HepG2 (cell line): ENCODE results near the gene ZNRF3. TPM values are rescaled to one million over a fixed set of nuclear protein-coding genes. Genes with fewer than 3 reads are reported as not detected.

Experiments used
- ARID2 ChIP-seq: sonication (generic); formaldehyde crosslinking; IDR thresholded peaks from 2 replicates; pipeline ENCODE4 v1.8.1; 2022; ENCODE audit warnings: mild to moderate bottlenecking, missing genetic modification reagents, borderline replicate concordance
- HMGXB4 ChIP-seq, 2 experiments: sonication (generic) in 1 of 2; formaldehyde crosslinking in 1 of 2; IDR thresholded peaks; 2 replicates each; pipeline versions ENCODE4 v1.4.0 to v1.6.1; 2018 to 2020; ENCODE audit warnings: missing genetic modification reagents in 2 of 2, borderline replicate concordance in 1 of 2, low read depth in 1 of 2, mild to moderate bottlenecking in 1 of 2, missing biosample characterization in 1 of 2
- MED1 ChIP-seq: sonication (generic); formaldehyde crosslinking; IDR thresholded peaks from 2 replicates; pipeline ENCODE4 v1.4.0; 2020; ENCODE audit warnings: missing genetic modification reagents
- MLLT10 ChIP-seq: sonication (generic); formaldehyde crosslinking; IDR thresholded peaks from 2 replicates; pipeline ENCODE4 v1.4.0; 2020; ENCODE audit warnings: missing genetic modification reagents
- SAP130 ChIP-seq: IDR thresholded peaks from 2 replicates; pipeline ENCODE4 v1.6.1; 2016; ENCODE audit warnings: low read depth
- SMYD3 ChIP-seq: sonication (generic); formaldehyde crosslinking; IDR thresholded peaks from 2 replicates; pipeline ENCODE4 v1.8.1; 2023; ENCODE audit warnings: mild to moderate bottlenecking, missing genetic modification reagents
- STAT6 ChIP-seq: sonication (generic); formaldehyde crosslinking; IDR thresholded peaks from 2 replicates; pipeline ENCODE4 v1.4.0; 2020; ENCODE audit warnings: missing genetic modification reagents, mild to moderate bottlenecking, borderline replicate concordance
- TOPORS ChIP-seq: sonication (generic); formaldehyde crosslinking; IDR thresholded peaks from 2 replicates; pipeline ENCODE4 v1.8.0; 2023; ENCODE audit warnings: mild to moderate bottlenecking, missing genetic modification reagents
- ZBTB10 ChIP-seq: sonication (generic); formaldehyde crosslinking; IDR thresholded peaks from 2 replicates; pipeline ENCODE4 v1.4.0; 2020; ENCODE audit warnings: missing genetic modification reagents, borderline replicate concordance
- ZC3H13 ChIP-seq: sonication (generic); formaldehyde crosslinking; IDR thresholded peaks from 2 replicates; pipeline ENCODE4 v1.8.1; 2023; ENCODE audit warnings: mild to moderate bottlenecking, missing genetic modification reagents, moderate library complexity
- ZNF335 ChIP-seq: sonication (generic); formaldehyde crosslinking; IDR thresholded peaks from 2 replicates; pipeline ENCODE4 v1.4.0; 2020; ENCODE audit warnings: missing genetic modification reagents
- polyA plus RNA-seq, 8 experiments: library from polyadenylated mRNA; depleted of rRNA in 3 of 8; stranded (reverse) in 7 of 8; unstranded in 1 of 8; fragments of >200 nt; fragmentation: Illumina TruSeq in 4 of 8; extraction: Trizol in 4 of 8; gene quantifications; 2 replicates each; pipeline versions ENCODE4 v1.2.1 to v1.2.3, GENCODE V29; 2011 to 2016; ENCODE audit warnings: low read depth in 4 of 8, missing spikeins in 1 of 8, mixed read lengths in 1 of 8; ENCODE audit not compliant: insufficient read depth in 1 of 8
- total RNA-seq, 5 experiments: library from RNA; depleted of rRNA; stranded (reverse); fragments of >200 nt; fragmentation: Illumina TruSeq; extraction: Trizol; gene quantifications; 2 replicates each; pipeline ENCODE4 v1.2.3, GENCODE V29; 2016; ENCODE audit warnings: low read depth in 1 of 5
- TF ChIP-seq, protein P1 (sequence below): sonication (generic); formaldehyde crosslinking; IDR thresholded peaks from 2 replicates; pipeline ENCODE4 v1.4.0; 2020; ENCODE audit warnings: missing genetic modification reagents
- TF ChIP-seq, protein P2 (sequence below): IDR thresholded peaks from 2 replicates; pipeline ENCODE4 v1.6.1; 2012; ENCODE audit warnings: low read length, improper control_type of control experiment
- TF ChIP-seq, protein P3 (sequence below): sonication (generic); formaldehyde crosslinking; IDR thresholded peaks from 2 replicates; pipeline ENCODE4 v1.8.1; 2023; ENCODE audit warnings: missing genetic modification reagents, mild to moderate bottlenecking, borderline replicate concordance

Gene ZNRF3
- total and polyA plus RNA-seq, 2 of the 13 experiments (the other 11 are each of a cell fraction or from before 2014, with no cell fraction given), result 20.3 to 36.7 TPM

- no peak for TF ChIP-seq MLLT10 (CRISPR knock-in tag)
- TF ChIP-seq MED1 (CRISPR knock-in tag), result peak; percentile 67
- TF ChIP-seq, protein P1, sequence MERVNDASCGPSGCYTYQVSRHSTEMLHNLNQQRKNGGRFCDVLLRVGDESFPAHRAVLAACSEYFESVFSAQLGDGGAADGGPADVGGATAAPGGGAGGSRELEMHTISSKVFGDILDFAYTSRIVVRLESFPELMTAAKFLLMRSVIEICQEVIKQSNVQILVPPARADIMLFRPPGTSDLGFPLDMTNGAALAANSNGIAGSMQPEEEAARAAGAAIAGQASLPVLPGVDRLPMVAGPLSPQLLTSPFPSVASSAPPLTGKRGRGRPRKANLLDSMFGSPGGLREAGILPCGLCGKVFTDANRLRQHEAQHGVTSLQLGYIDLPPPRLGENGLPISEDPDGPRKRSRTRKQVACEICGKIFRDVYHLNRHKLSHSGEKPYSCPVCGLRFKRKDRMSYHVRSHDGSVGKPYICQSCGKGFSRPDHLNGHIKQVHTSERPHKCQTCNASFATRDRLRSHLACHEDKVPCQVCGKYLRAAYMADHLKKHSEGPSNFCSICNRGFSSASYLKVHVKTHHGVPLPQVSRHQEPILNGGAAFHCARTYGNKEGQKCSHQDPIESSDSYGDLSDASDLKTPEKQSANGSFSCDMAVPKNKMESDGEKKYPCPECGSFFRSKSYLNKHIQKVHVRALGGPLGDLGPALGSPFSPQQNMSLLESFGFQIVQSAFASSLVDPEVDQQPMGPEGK (CRISPR knock-in tag), result no peak
- peak in 1 of 2 experiments; percentile 59; a peak in 1 of 4 replicates for TF ChIP-seq HMGXB4 (CRISPR knock-in tag; IDR thresholded peaks at IDR 0.05; ENCODE audit: borderline replicate concordance in 1 of 2, low read depth in 1 of 2)
- 0 out of 2 replicates have a peak, but pooled peaks have one; percentile 26 for TF ChIP-seq ZBTB10 (CRISPR knock-in tag)
- TF ChIP-seq, protein P2, sequence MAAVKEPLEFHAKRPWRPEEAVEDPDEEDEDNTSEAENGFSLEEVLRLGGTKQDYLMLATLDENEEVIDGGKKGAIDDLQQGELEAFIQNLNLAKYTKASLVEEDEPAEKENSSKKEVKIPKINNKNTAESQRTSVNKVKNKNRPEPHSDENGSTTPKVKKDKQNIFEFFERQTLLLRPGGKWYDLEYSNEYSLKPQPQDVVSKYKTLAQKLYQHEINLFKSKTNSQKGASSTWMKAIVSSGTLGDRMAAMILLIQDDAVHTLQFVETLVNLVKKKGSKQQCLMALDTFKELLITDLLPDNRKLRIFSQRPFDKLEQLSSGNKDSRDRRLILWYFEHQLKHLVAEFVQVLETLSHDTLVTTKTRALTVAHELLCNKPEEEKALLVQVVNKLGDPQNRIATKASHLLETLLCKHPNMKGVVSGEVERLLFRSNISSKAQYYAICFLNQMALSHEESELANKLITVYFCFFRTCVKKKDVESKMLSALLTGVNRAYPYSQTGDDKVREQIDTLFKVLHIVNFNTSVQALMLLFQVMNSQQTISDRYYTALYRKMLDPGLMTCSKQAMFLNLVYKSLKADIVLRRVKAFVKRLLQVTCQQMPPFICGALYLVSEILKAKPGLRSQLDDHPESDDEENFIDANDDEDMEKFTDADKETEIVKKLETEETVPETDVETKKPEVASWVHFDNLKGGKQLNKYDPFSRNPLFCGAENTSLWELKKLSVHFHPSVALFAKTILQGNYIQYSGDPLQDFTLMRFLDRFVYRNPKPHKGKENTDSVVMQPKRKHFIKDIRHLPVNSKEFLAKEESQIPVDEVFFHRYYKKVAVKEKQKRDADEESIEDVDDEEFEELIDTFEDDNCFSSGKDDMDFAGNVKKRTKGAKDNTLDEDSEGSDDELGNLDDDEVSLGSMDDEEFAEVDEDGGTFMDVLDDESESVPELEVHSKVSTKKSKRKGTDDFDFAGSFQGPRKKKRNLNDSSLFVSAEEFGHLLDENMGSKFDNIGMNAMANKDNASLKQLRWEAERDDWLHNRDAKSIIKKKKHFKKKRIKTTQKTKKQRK, result no peak
- TF ChIP-seq ZC3H13, result no peak
- TF ChIP-seq, protein P3, sequence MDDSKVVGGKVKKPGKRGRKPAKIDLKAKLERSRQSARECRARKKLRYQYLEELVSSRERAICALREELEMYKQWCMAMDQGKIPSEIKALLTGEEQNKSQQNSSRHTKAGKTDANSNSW (CRISPR knock-in tag), result no peak
- no peak for TF ChIP-seq TOPORS (CRISPR knock-in tag)
- TF ChIP-seq STAT6 (CRISPR knock-in tag), result no peak
- no peak for TF ChIP-seq SMYD3 (CRISPR knock-in tag)
- peak; percentile 37 for TF ChIP-seq SAP130 (CRISPR knock-in tag)
- 0 out of 2 replicates have a peak, but pooled peaks have one; percentile 21 for TF ChIP-seq ZNF335
- TF ChIP-seq ARID2 (CRISPR knock-in tag), result no peak
Measured at GRCh38 chr22:28855355-28856094, 27.8 kb upstream of the ZNRF3 start (continued).
